Activated naive CD4-positive, alpha-beta T cell treated with anti-CD3 and anti-CD28 coated beads, Interleukin-2, amount 50 U/mL, for 16 hours (primary cell): ENCODE measurements around the gene SFMBT2.
"Not testable (repeated sequence)": the region's sequence is repeated elsewhere in the genome, so short reads cannot be mapped to it uniquely, and the experiment has no call there.

Source experiments
- DNase-seq: peaks from one replicate; pipeline ENCODE4 v3.0.0-alpha.2; 2020

SFMBT2 gene

GRCh38 chr10:7400068-7400715 lies 10.6 kb downstream of the SFMBT2 start:
- no peak for DNase-seq

DNA sequence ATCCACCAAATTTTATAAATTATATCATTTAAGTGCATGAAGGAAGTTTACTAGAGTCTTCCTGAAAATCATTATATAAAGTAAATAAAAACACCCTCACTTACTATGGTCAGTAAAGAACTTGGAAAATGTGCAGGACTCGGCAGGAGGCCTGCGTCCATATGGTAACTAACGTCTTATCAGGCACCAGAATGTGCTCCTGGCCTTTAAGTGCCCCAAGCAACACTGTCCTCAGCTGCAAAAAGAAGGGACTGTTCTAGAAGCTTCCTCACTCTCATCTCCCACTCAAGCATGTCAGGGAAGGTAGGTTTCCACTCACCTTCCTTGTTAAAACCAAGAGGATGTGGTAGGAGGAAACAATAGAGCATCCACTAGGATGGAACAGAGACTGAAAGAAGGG lies 11.3 kb downstream of the SFMBT2 start:
- no peak for DNase-seq

DNA sequence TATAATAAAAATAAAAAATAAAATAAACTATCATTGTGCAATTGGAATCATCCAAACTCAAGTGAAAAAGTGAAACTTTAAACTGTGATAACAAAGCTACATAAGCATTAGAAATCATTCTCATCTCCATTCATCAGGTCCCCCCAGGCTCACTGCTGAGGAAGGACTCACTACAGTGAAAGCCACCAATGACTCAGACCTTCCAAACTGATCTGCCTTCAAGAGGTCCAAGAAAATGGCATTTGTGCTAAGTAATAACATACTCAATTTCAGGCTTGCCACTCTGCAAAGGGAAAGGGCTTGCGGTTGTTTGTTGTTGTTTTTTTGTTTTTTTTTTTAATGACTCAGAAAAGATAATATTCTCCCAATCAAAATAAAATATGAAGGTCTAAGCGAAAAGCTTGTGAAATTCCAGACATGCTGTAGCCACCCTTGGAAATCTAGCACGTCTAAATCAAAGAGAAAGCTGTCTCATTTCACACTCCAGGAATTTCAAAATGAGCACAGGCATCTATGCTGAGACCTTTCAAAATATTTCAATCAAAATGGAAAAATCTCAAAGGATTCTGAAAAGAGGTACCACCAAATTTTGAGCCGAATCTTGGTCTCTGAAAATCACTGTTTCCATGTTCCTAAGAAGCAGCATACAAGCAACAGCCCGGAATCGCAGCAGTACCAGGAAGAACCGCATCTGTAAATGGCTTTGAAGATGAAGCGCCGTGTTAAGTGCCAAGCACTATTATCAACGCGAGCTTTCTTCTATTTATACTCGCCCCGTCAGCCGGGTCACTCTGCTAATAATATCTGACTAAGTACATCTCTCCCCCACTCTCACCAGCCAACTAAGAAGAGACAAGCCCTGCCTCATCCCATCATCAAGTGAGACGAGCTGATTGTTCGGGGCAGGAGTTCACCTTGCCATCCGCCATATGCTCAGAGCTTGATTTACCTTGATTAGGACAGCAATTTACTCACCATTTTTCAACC lies 13.5 kb downstream of the SFMBT2 start:
- no peak for DNase-seq

DNA sequence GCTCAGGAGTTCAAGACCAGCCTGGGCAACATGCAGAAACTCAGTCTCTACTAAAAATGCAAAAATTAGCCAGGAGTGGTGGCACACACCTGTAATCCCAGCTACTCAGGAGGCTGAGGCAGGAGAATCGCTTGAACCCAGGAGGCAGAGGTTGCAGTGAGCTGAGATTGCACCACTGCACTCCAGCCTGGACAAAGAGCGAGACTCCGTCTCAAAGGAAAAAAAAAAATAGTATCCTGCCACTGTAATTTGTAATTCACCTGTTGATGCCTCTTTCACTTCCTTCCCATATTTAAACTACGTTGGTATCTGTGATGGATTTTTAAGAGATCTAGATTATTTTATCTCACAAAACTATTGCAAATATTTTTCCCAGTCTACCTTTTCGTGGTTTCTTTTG lies 18.5 kb downstream of the SFMBT2 start:
- DNase-seq: not testable (repeated sequence)

DNA sequence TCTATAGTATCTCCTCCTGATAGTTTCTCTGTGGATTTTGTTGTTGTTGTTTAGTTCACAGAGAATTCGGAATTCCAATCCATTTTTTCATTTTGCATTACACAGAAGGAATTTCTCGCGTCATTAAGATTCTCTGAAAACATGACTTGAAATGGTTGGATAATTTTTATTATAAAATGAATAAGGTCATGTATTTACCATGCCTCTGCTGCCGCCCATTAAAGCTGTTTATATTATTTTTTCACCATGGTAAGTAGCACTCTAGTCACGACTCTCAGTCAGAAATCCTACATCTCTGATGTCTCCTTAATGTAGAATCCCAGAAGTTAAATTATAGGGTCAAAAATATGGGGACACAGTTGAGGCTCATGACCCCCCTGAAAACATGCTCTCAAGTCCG lies 19.1 kb downstream of the SFMBT2 start:
- DNase-seq: no peak

- DNase-seq: not testable (repeated sequence)
Observed at GRCh38 chr10:7390689-7391110, 20.1 kb downstream of the SFMBT2 start.

- no peak for DNase-seq
Observed at GRCh38 chr10:7389844-7390243, 21.0 kb downstream of the SFMBT2 start.

- DNase-seq: no peak
Observed at GRCh38 chr10:7389346-7389745, 21.5 kb downstream of the SFMBT2 start.

DNA sequence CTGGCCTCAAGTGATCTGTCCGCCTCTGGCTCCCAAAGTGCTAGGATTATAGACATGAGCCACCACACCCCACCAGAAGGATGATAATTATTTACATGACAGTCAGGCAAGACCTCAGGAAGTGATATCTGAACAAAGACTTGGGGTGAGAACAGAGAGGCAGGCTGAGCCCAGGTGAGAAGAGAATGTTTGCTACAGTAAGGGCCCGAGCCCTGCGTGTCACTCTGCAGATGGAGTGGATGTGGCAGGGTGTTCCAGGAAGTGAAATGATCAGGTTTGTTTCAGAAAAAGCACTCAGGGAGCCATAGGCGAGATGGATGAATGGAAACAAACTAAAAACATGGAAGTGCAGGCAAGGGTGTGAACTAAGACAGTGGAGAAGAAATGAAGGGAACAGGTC lies 22.2 kb downstream of the SFMBT2 start:
- DNase-seq: no peak

DNA sequence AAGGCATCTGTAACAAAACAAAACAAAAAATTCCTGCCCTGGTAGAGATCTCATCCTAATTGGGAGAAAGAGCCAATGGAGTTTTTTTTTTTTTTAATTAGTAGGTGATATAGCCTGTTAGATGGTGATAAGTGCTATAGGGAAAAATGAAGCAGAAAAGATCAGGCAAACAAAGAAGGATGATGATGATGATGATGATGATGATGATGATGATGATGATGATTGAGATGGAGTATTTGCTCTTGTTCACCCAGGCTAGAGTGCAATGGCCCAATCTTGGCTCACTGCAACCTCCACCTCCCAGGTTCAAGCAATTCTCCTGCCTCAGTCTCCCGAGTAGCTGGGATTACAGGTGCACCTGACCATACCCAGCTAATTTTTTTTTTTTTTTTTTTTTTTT lies 22.7 kb downstream of the SFMBT2 start:
- not testable (repeated sequence) for DNase-seq

GRCh38 chr10:7385114-7385513 lies 25.7 kb downstream of the SFMBT2 start:
- no peak for DNase-seq

GRCh38 chr10:7383442-7383841 lies 27.4 kb downstream of the SFMBT2 start:
- DNase-seq: no peak

GRCh38 chr10:7380704-7381241 lies 30.1 kb downstream of the SFMBT2 start:
- no peak for DNase-seq

DNA sequence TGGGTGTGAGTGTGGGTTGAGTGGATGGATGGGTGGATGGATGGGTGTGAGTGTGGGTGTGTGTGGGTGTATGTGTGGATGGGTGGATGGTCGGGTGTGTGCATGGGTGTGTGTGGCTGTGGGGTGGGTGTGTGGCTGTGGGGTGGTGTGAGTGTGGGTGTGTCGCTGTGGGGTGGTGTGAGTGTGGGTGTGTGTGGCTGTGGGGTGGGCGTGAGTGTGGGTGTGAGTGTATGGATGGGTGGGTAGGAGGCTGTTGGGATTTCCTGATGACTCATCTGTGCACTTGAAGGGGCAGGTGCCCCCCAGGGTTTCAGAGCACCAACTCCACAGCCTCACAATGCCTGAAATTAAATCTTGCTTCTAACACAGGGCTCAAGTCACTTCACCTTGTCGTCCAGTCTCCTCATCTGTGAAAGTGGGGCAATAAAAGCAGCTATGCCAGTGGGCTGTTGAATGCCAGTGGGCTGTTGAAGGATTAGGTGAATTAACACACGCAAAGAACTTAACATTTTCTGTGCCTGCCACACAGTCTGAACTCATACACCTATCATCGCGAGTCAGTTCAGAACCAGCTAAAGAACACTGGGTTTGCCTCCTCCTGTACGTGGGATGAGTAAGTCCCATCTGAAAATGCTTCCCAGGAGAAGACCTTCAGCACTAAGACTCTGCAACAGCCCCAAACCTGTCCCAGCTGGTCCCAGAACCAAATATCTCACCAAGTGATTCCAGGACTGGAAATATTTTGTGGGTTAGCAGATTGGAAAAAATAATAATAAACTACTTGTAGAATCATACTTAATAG lies 32.0 kb downstream of the SFMBT2 start:
- no peak for DNase-seq

- DNase-seq: no peak
Observed at GRCh38 chr10:7377614-7378248, 33.1 kb downstream of the SFMBT2 start.

DNA sequence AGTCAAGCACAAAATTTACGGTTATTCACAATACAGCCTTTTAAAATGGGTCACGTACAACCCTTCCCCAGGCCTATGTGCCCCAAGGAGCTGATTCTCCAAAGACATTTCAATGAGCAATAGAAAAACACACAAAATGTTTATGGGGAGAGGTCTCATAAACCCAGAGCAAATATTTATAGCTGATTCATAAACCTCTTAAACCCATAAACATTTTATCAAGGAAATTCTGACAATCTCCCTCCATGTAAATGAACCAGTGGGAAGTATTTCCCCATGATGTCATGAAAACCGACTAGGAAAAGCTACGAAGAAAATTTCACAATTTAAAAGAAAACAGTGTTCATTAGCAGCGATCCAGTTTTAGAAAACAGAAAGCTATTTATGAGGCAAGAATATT lies 36.0 kb downstream of the SFMBT2 start:
- no peak for DNase-seq

- no peak for DNase-seq
Observed at GRCh38 chr10:7373039-7373438, 37.8 kb downstream of the SFMBT2 start.

DNA sequence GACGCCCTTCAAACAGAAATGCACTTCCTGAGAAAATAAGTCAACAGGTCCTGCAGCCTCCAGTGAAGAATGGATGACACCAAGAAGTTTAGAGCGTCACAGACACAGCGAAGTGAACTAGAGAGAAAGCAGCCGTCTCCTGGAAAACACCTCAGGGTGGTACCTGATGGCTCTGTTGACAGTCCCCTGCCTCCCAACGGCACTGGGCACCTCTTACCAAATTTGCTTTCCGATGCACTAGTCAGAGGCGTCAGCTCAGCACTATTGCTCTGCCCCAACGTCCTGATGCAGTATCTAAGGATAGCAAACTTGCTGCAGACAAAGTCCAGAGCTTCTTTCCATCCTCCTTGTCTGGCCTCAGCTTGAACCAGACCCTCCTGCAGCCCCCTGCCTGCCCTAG lies 38.3 kb downstream of the SFMBT2 start:
- no peak for DNase-seq

DNA sequence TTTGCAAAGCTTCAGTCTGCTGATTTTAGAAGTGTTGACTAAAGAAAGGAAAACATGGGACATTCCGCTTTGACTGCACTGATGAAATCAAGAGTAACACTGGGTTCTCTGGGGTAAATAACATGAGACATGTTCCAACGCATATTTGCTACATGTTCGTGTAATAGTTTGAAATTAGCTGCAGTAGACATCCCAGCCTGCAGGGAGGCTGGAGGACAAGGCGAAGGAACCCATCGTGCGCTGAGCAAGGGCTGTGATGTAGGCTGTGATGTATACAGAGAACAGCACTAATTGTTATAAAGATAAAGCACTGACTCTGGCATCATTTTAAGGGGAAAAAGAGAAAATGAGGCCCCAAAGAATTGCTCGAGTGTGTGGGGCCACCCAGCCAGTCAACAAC lies 40.3 kb downstream of the SFMBT2 start:
- no peak for DNase-seq

DNA sequence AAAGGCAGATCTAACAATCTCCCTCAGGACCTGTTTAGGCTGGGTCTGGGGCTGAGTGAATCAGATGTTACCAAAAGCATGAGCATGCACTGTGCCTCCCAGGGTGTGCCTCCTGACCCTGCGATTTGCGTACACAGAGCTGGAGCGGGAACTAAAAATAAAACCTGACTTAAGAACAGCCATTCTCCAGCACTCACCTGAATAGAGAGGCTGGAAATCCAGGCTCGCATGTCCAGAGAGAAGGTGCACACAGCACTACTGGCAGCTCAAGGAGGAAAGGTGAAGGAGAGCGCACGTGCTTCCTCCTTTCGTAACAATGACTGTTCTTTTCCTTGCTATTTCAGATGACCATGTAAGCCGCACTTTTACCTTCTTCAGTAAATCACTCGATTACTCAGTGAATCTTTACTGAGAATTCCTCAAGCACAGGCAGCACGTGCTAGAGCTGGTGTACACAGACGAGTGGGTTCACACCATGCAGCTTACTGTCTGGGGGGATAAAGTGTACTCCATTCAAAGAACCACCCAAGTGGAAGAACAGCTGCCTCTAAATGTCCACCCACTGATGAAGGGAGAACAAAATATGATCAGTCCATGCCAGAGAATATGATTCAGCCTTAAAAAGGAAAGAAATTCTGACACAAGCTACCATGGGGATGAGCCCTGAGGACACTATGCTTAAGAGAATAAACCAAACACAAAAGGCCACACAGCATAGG lies 45.6 kb downstream of the SFMBT2 start:
- no peak for DNase-seq

DNA sequence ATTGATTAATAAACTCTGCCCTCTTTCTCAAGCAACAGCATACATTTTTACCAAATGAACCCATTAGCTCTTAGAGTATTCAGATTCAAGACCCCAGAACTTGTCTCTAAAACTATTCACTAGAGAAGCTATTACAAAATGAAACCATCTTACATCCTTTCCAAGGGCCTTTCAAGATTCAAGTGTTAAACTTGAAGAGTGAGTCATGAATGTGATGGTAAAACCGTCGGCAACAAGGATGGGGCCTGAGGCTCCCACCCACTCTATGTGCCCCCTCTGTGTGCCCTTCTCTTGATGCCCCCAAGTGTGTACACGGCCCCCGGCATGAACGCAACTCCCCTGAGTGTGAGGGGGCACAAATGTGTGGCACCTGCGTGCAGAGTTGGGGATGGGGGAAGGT lies 46.4 kb downstream of the SFMBT2 start:
- no peak for DNase-seq

- no peak for DNase-seq
Observed at GRCh38 chr10:7363700-7364099, 47.1 kb downstream of the SFMBT2 start.
